Activated CD4-positive, alpha-beta T cell treated with anti-CD3 and anti-CD28 coated beads, Interleukin-2, amount 10 ng/mL, durations not matched to agents 7 days and 5 days (primary cell): ENCODE results near the gene PLXDC2. TPM values are rescaled to one million over a fixed set of nuclear protein-coding genes. Genes with fewer than 3 reads are reported as not detected.

Source experiments
- CTCF ChIA-PET: fragments of 350-600 bp; sonication (Branson Sonifier 250); formaldehyde crosslinking; loops from one replicate; lab custom pipeline; 2021; ENCODE audit warnings: antibody characterized with exemption; lab: Charles Lee
- POLR2A ChIA-PET: fragments of 350-600 bp; sonication (Branson Sonifier 250); formaldehyde crosslinking; loops from one replicate; lab custom pipeline; 2021; ENCODE audit warnings: antibody characterized with exemption; lab: Charles Lee
- DNase-seq: peaks from one replicate; pipeline ENCODE4 v3.0.0-alpha.2; 2020
- H3K27ac Mint-ChIP-seq: one replicate; pipeline ENCODE4 v1.8.0; 2021; ENCODE audit warnings: mild to moderate bottlenecking, moderate library complexity, mixed read lengths
- H3K27me3 Mint-ChIP-seq: one replicate; pipeline ENCODE4 v1.8.0; 2021; ENCODE audit warnings: mixed read lengths
- H3K36me3 Mint-ChIP-seq: one replicate; pipeline ENCODE4 v1.8.0; 2021; ENCODE audit warnings: low read depth, mixed read lengths
- H3K4me1 Mint-ChIP-seq: one replicate; pipeline ENCODE4 v1.8.0; 2021; ENCODE audit warnings: mixed read lengths
- H3K4me3 Mint-ChIP-seq: one replicate; pipeline ENCODE4 v1.8.0; 2021; ENCODE audit warnings: mild to moderate bottlenecking, moderate library complexity, mixed read lengths
- H3K9me3 Mint-ChIP-seq: one replicate; pipeline ENCODE4 v1.8.0; 2021; ENCODE audit warnings: mixed read lengths
- total RNA-seq, 2 experiments: library from RNA; stranded (reverse); gene quantifications; one replicate each; pipeline ENCODE4 v1.2.3, GENCODE V29; 2021

PLXDC2 gene
- total RNA-seq, 2 experiments from 2014 or later = not detected

GRCh38 chr10:19913987-19914386, 97.8 kb downstream of the PLXDC2 start:
- no peaks in the 10 kb centered on the region for H3K9me3 Mint-ChIP-seq
- H3K36me3 Mint-ChIP-seq = no peaks in the 10 kb centered on the region
- no peaks in the 10 kb centered on the region for H3K27me3 Mint-ChIP-seq
- no peak overlapping the region for H3K4me3 Mint-ChIP-seq
- no peak for DNase-seq
- ChIA-PET CTCF (no interaction called here), POLR2A (no interaction called here)
- H3K4me1 Mint-ChIP-seq = no peaks in the 10 kb centered on the region
- H3K27ac Mint-ChIP-seq = no peak overlapping the region

GRCh38 chr10:19915125-19915524, 98.9 kb downstream of the PLXDC2 start:
- CTCF ChIA-PET = no interaction called here

GRCh38 chr10:19915816-19916215, 99.6 kb downstream of the PLXDC2 start:
- CTCF ChIA-PET = no interaction called here
- Mint-ChIP-seq H3K36me3 (no peaks in the 10 kb centered on the region), H3K4me3 (no peak overlapping the region), H3K4me1 (no peaks in the 10 kb centered on the region), H3K27me3 (no peaks in the 10 kb centered on the region), H3K9me3 (no peaks in the 10 kb centered on the region), H3K27ac (no peak overlapping the region)
- DNase-seq = no peak
- POLR2A ChIA-PET = no interaction called here

More at GRCh38 chr10:19915125-19915524, 98.9 kb downstream of the PLXDC2 start:
- H3K4me3 Mint-ChIP-seq = no peak overlapping the region
- no peaks in the 10 kb centered on the region for H3K36me3 Mint-ChIP-seq
- H3K27me3 Mint-ChIP-seq = no peaks in the 10 kb centered on the region
- H3K9me3 Mint-ChIP-seq = no peaks in the 10 kb centered on the region
- no peak overlapping the region for H3K27ac Mint-ChIP-seq
- POLR2A ChIA-PET = no interaction called here
- no peak for DNase-seq
- no peaks in the 10 kb centered on the region for H3K4me1 Mint-ChIP-seq

GRCh38 chr10:19917751-19918478, 101.7 kb downstream of the PLXDC2 start:
- Mint-ChIP-seq H3K4me3 (no peak overlapping the region), H3K27ac (no peak overlapping the region), H3K36me3 (no peaks in the 10 kb centered on the region), H3K27me3 (no peaks in the 10 kb centered on the region), H3K4me1 (no peaks in the 10 kb centered on the region), H3K9me3 (no peaks in the 10 kb centered on the region)
- CTCF ChIA-PET = no interaction called here
- DNase-seq = no peak
- POLR2A ChIA-PET = no interaction called here

GRCh38 chr10:19918794-19919193, 102.6 kb downstream of the PLXDC2 start:
- Mint-ChIP-seq H3K36me3 (no peaks in the 10 kb centered on the region), H3K27ac (no peak overlapping the region), H3K9me3 (no peaks in the 10 kb centered on the region), H3K4me1 (no peaks in the 10 kb centered on the region), H3K4me3 (no peak overlapping the region), H3K27me3 (no peaks in the 10 kb centered on the region)
- POLR2A ChIA-PET = no interaction called here
- DNase-seq = no peak
- CTCF ChIA-PET = no interaction called here

GRCh38 chr10:19919671-19920070, 103.4 kb downstream of the PLXDC2 start:
- no peaks in the 10 kb centered on the region for H3K4me1 Mint-ChIP-seq
- H3K36me3 Mint-ChIP-seq = no peaks in the 10 kb centered on the region
- CTCF ChIA-PET = no interaction called here
- no peak for DNase-seq
- no peaks in the 10 kb centered on the region for H3K27me3 Mint-ChIP-seq
- POLR2A ChIA-PET = no interaction called here
- H3K27ac Mint-ChIP-seq = no peak overlapping the region
- no peak overlapping the region for H3K4me3 Mint-ChIP-seq
- H3K9me3 Mint-ChIP-seq = no peaks in the 10 kb centered on the region

- CTCF ChIA-PET = no interaction called here
- no peaks in the 10 kb centered on the region for H3K36me3 Mint-ChIP-seq
- POLR2A ChIA-PET = no interaction called here
Measured at GRCh38 chr10:19920075-19920726, 104.0 kb downstream of the PLXDC2 start.

GRCh38 chr10:19921300-19922140, 105.3 kb downstream of the PLXDC2 start:
- DNase-seq = no peak
- Mint-ChIP-seq H3K4me3 (no peak overlapping the region), H3K27me3 (no peaks in the 10 kb centered on the region), H3K27ac (no peak overlapping the region), H3K36me3 (no peaks in the 10 kb centered on the region), H3K9me3 (no peaks in the 10 kb centered on the region), H3K4me1 (no peaks in the 10 kb centered on the region)
- CTCF ChIA-PET = no interaction called here
- POLR2A ChIA-PET = no interaction called here

More at GRCh38 chr10:19920075-19920726, 104.0 kb downstream of the PLXDC2 start:
- Mint-ChIP-seq H3K4me3 (no peak overlapping the region), H3K27me3 (no peaks in the 10 kb centered on the region), H3K9me3 (no peaks in the 10 kb centered on the region), H3K4me1 (no peaks in the 10 kb centered on the region), H3K27ac (no peak overlapping the region)
- no peak for DNase-seq

- POLR2A ChIA-PET = no interaction called here
- Mint-ChIP-seq H3K4me1 (no peaks in the 10 kb centered on the region), H3K27me3 (no peaks in the 10 kb centered on the region), H3K27ac (no peak overlapping the region), H3K9me3 (no peaks in the 10 kb centered on the region), H3K4me3 (no peak overlapping the region), H3K36me3 (no peaks in the 10 kb centered on the region)
- DNase-seq = no peak
- CTCF ChIA-PET = interaction anchor here (1.2 kb wide), 1 partner anchor 9 kb away, joined by 3 read pairs; no protein-coding TSS in a partner anchor
Measured at GRCh38 chr10:19922236-19922963, 106.2 kb downstream of the PLXDC2 start.

GRCh38 chr10:19925064-19925463, 108.8 kb downstream of the PLXDC2 start:
- H3K27ac Mint-ChIP-seq = no peak overlapping the region
- no peaks in the 10 kb centered on the region for H3K27me3 Mint-ChIP-seq
- H3K4me3 Mint-ChIP-seq = no peak overlapping the region
- ChIA-PET CTCF (no interaction called here), POLR2A (no interaction called here)
- no peak for DNase-seq
- H3K9me3 Mint-ChIP-seq = peaks cover 3% of the 10 kb centered on the region
- no peaks in the 10 kb centered on the region for H3K4me1 Mint-ChIP-seq
- no peaks in the 10 kb centered on the region for H3K36me3 Mint-ChIP-seq

GRCh38 chr10:19928936-19929335, 112.7 kb downstream of the PLXDC2 start:
- no peak overlapping the region for H3K4me3 Mint-ChIP-seq

GRCh38 chr10:19929506-19930140, 113.4 kb downstream of the PLXDC2 start:
- no peaks in the 10 kb centered on the region for H3K27me3 Mint-ChIP-seq
- no peak for DNase-seq
- ChIA-PET POLR2A (no interaction called here), CTCF (no interaction called here)
- no peaks in the 10 kb centered on the region for H3K36me3 Mint-ChIP-seq
- no peaks in the 10 kb centered on the region for H3K4me1 Mint-ChIP-seq
- peaks cover 5% of the 10 kb centered on the region for H3K9me3 Mint-ChIP-seq
- H3K4me3 Mint-ChIP-seq = no peak overlapping the region
- no peak overlapping the region for H3K27ac Mint-ChIP-seq

More at GRCh38 chr10:19928936-19929335, 112.7 kb downstream of the PLXDC2 start:
- Mint-ChIP-seq H3K27ac (no peak overlapping the region), H3K36me3 (no peaks in the 10 kb centered on the region), H3K4me1 (no peaks in the 10 kb centered on the region), H3K9me3 (peaks cover 5% of the 10 kb centered on the region), H3K27me3 (no peaks in the 10 kb centered on the region)
- POLR2A ChIA-PET = no interaction called here
- CTCF ChIA-PET = no interaction called here
- DNase-seq = no peak
